GM13977 (cell line): Measurements from ENCODE around the gene PCDH1.

Experiments
- DNase-seq: peaks from one replicate; pipeline ENCODE4 v3.0.0; 2012; ENCODE audit warnings: low spot score
- in situ Hi-C: fragments of 300-500 bp; cut with MboI; formaldehyde crosslinking; loops from one replicate; pipeline ENCODE4 v1.12.0; 2022; ENCODE audit warnings: low sequenced_read_pairs, low pct_unique_long_range_greater_than_20kb, mixed read lengths, inconsistent platforms; ENCODE audit not compliant: unreplicated experiment
- TF ChIP-seq, protein P1 (sequence below): IDR thresholded peaks from 2 replicates; pipeline ENCODE4 v1.5.1; 2012; ENCODE audit warnings: mild to moderate bottlenecking, control low read depth; ENCODE audit not compliant: insufficient read depth; ENCODE audit errors: extremely low read depth, missing control alignments

Gene PCDH1

DNA sequence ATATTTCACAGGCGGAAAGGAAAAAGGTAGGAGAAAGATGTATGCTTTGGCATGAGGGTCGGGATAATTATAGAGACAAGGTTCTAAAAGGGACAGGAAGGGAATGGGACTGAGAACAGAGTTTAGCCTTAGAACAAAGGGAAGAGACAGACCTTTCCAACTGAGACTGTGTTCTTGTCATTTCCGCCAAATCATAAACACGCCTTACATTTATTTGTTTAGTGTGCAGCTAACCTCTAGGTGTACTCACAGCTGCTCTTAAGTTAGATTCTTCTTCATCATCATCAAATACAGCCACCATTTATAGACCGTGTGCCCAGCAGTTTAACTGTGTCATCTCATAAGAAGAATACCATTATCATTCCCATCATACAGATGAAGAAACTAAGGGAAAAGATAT lies 39.5 kb upstream of the PCDH1 start:
- no peak for DNase-seq
- in situ Hi-C loops: no loop called here
- TF ChIP-seq, protein P1, sequence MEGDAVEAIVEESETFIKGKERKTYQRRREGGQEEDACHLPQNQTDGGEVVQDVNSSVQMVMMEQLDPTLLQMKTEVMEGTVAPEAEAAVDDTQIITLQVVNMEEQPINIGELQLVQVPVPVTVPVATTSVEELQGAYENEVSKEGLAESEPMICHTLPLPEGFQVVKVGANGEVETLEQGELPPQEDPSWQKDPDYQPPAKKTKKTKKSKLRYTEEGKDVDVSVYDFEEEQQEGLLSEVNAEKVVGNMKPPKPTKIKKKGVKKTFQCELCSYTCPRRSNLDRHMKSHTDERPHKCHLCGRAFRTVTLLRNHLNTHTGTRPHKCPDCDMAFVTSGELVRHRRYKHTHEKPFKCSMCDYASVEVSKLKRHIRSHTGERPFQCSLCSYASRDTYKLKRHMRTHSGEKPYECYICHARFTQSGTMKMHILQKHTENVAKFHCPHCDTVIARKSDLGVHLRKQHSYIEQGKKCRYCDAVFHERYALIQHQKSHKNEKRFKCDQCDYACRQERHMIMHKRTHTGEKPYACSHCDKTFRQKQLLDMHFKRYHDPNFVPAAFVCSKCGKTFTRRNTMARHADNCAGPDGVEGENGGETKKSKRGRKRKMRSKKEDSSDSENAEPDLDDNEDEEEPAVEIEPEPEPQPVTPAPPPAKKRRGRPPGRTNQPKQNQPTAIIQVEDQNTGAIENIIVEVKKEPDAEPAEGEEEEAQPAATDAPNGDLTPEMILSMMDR: no peak

DNA sequence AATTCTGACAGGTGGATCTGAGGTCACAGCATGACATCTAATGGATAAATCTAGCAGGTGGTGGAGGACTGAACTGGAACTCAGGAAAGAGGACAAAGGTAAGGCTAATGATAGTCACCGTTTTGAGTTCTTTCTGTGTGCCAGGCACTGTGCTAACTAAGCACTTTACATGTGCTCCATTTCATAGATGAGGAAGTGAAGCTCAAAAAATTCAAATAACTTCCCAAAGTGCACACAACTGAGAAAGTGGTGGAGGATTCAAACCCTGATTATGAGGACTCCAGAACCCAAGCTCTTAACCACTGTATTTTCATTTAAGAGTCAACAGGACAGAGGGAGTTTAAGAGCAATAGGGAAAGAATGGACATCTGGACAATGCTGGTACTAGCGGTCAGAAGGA lies 38.3 kb upstream of the PCDH1 start:
- in situ Hi-C loops: no loop called here
- TF ChIP-seq, protein P1: no peak
- no peak for DNase-seq

DNA sequence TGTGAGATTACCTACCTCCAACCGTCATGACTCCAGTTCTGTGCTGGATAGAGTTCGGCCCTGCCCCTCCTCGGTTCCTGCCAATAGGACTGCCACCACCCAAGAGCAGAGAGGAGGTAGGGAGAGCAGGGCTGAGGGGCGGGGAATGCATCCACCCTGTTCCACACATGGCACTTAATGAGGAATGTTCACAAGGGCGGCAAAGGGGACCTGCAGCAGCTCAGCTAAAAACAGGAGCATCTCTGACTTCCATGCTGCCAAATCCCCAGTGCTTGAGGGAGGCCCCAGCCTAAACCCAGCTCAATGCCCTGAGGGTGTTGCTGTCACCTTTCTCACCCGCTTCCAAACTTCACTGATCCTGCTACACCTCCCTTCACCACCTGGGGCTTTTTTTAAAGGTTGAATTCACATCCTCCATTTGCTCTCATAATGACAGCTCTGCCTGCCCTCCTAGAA lies 37.7 kb upstream of the PCDH1 start:
- in situ Hi-C loops: no loop called here
- TF ChIP-seq, protein P1: no peak
- no peak for DNase-seq

DNA sequence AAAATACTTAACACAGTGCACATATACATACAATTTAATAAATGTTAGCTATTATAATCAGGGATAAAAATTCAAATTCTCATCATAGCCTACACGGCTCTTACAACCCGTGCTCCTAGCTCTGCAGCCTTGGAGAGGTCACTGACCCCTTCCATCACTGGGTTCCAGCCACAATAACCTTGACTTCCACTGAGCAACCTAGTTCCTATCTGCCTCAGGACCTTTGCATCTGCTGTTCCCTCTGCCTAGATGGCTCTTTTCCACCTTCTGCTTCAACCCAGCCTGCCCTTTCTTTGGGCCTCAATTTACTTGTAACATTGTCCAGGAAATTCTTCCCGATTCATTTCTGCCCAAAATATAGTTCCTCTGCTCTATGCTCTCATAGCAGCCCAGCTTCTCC lies 36.6 kb upstream of the PCDH1 start:
- TF ChIP-seq, protein P1: no peak
- in situ Hi-C loops: no loop called here
- DNase-seq: no peak

DNA sequence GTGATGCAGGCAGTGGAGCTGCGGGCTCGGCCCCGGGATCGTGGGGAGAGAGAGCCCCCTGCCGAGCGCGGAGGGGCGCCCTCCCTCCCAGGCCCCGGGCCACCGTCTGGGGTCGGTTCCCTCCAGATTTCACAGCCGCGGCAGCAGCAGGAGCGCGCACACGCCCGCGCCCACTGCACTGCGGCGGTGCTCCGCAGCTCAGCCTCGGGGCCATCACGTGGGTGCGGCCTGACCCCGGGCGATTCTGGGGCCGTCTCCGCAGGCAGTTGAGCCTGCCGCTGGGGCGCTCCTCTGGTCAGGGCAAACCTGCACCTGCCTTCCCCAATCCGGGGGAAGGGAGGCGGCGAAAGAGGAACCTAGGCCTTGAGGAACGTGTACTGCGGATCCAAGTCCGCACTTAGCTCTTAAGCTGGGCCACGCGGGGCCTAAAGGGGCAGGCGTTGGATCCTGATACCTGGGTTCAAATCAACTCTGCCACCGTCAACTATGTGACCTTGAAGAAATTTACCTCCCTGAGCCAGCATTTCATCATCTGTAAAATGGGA lies 36.1 kb upstream of the PCDH1 start:
- DNase-seq: peak; percentile 55
- in situ Hi-C loops: no loop called here
- TF ChIP-seq, protein P1: peak; percentile 36

DNA sequence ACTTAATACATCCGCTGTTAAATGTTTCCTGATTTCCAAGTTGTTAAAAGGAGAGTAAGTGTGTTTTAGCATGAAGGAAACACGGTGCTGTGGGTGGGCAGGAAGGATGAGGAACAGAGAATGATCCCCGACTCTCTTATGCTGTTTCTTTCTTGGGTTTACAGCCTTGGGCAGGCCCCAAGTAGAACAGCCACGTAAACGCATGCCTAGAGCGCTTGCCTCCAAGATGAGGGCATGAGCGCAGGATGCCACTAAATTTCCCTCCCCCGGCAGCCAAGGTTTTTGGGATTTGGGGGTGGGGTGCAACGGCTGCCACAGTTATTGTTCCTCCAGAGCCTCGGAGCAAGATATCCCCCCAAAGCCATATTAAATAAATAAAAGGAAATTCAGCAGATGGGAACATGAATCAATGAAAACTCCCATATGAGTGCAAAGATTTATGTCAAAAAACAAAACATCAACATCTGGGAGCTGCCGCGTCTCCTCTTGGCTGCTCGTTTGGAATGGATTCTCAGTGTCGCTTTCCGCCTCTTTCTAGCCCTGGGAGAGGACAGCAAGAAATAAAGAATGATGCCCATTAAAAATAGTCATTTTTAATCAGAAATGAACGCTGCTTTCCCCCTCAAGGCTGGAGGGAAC lies 35.5 kb upstream of the PCDH1 start:
- no peak for DNase-seq
- TF ChIP-seq, protein P1: no peak
- in situ Hi-C loops: no loop called here
